Upper lobe of left lung (tissue), 4 donors: ENCODE data around the gene WDR11.

Source experiments
- EP300 ChIP-seq, 4 donors: sonication (generic); formaldehyde crosslinking; IDR thresholded peaks; one replicate each; pipeline ENCODE4 v1.5.1; 2017; ENCODE audit warnings: antibody characterized with exemption in 4 of 4, control low read depth in 2 of 4
- TF ChIP-seq, protein P1 (sequence below), 6 experiments: fragments of 450-650 bp in 4 of 6; fragments of 200-600 bp in 2 of 6; sonication (generic) in 2 of 6; IDR thresholded peaks; one replicate each; pipeline ENCODE4 v1.5.1; 2016 to 2019; ENCODE audit warnings: antibody characterized with exemption in 6 of 6

DNA sequence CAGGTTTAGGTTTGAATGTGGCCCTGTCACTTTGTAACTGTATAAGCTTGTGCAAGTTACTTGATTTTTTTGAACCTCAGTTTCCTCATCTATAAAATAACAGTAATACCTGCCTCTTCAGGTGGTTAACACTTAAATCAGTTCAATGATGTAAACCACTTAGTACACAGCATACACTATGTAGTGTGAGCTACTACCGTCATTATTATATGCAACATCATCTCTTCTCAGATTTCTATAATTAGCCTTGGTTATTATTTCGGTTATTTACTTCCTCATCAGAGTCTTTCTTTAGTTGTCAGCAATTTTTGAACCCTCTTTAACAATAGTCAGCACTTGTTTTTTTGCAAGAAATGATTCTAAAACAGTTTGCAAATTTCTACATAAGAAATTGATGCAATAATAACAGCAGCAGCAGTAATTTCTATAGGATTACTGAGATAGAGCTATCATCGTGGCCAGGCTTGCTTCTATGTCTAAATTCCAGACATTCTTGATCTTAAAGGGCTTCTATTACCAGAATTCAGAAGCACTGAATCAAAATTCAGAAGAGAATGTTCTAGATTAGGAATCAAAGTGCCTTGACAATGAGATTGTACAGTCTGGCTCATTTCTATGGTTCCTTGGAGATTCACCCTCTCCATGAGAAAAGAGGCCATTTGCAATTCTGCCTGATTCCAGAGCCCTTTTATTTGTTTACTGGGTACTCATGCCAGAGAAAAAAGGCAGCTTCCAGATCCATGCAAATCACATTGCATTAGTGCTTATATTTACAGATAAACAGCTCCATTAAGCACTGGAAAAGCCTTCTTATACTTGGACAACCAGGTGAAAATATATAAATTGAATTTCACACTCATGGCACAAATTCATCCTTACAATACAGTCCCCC lies 25.0 kb upstream of the WDR11 start:
- no peak for TF ChIP-seq EP300 (IDR thresholded peaks at IDR 0.05)
- TF ChIP-seq, protein P1, sequence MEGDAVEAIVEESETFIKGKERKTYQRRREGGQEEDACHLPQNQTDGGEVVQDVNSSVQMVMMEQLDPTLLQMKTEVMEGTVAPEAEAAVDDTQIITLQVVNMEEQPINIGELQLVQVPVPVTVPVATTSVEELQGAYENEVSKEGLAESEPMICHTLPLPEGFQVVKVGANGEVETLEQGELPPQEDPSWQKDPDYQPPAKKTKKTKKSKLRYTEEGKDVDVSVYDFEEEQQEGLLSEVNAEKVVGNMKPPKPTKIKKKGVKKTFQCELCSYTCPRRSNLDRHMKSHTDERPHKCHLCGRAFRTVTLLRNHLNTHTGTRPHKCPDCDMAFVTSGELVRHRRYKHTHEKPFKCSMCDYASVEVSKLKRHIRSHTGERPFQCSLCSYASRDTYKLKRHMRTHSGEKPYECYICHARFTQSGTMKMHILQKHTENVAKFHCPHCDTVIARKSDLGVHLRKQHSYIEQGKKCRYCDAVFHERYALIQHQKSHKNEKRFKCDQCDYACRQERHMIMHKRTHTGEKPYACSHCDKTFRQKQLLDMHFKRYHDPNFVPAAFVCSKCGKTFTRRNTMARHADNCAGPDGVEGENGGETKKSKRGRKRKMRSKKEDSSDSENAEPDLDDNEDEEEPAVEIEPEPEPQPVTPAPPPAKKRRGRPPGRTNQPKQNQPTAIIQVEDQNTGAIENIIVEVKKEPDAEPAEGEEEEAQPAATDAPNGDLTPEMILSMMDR (IDR thresholded peaks at IDR 0.05) = no peak
